OCI-LY1 (cell line): ENCODE data around the gene ITSN1.
"Not testable (repeated sequence)": the region's sequence is repeated elsewhere in the genome, so short reads cannot be mapped to it uniquely, and the experiment has no call there.

Experiments used
- H2AFZ ChIP-seq: fragments of 200-600 bp; sonication (generic), shearing (Covaris generic); 2 replicates; pipeline ENCODE4 v1.6.0; 2014; ENCODE audit warnings: antibody characterized with exemption, mild to moderate bottlenecking, low read length
- H3F3A ChIP-seq: fragments of 200-600 bp; sonication (generic), shearing (Covaris generic); 2 replicates; pipeline ENCODE4 v1.6.0; 2014; ENCODE audit warnings: mild to moderate bottlenecking, antibody characterized with exemption, low read length, moderate library complexity; ENCODE audit not compliant: insufficient read depth
- H3K27ac ChIP-seq: fragments of 200-600 bp; sonication (generic); 2 replicates; pipeline ENCODE4 v1.5.1; 2014; ENCODE audit warnings: low read length, mixed run types, mild to moderate bottlenecking, low read depth; ENCODE audit not compliant: poor library complexity, severe bottlenecking
- H3K27me3 ChIP-seq: fragments of 200-600 bp; sonication (generic); 2 replicates; pipeline ENCODE4 v1.6.0; 2014; ENCODE audit warnings: antibody characterized with exemption, mild to moderate bottlenecking, low read length, moderate library complexity; ENCODE audit not compliant: insufficient read depth
- H3K36me3 ChIP-seq: fragments of 200-600 bp; sonication (generic); 2 replicates; pipeline ENCODE4 v1.6.1; 2014; ENCODE audit warnings: mild to moderate bottlenecking, antibody characterized with exemption, low read length, moderate library complexity, mixed read lengths; ENCODE audit not compliant: insufficient read depth
- H3K4me1 ChIP-seq: fragments of 200-600 bp; sonication (generic); 2 replicates; pipeline ENCODE4 v1.5.1; 2014; ENCODE audit warnings: mild to moderate bottlenecking, low read length, moderate library complexity; ENCODE audit not compliant: insufficient read depth, severe bottlenecking
- H3K4me2 ChIP-seq: fragments of 200-600 bp; sonication (generic), shearing (Covaris generic); 2 replicates; pipeline ENCODE4 v1.6.1; 2014; ENCODE audit warnings: low read length
- H3K4me3 ChIP-seq: fragments of 200-600 bp; sonication (generic); 2 replicates; pipeline ENCODE4 v1.5.1; 2014; ENCODE audit warnings: low read length, low read depth, mild to moderate bottlenecking, mixed read lengths; ENCODE audit not compliant: poor library complexity, severe bottlenecking
- H3K79me2 ChIP-seq: fragments of 200-600 bp; shearing (Covaris generic); 2 replicates; pipeline ENCODE4 v1.6.1; 2016; ENCODE audit warnings: mixed run types, low read length, mixed read lengths; ENCODE audit not compliant: insufficient read depth
- H3K9ac ChIP-seq: fragments of 200-600 bp; sonication (generic), shearing (Covaris generic); 2 replicates; pipeline ENCODE4 v1.6.1; 2014; ENCODE audit warnings: mild to moderate bottlenecking, low read length, mixed read lengths
- H3K9me2 ChIP-seq: fragments of 200-600 bp; sonication (generic), shearing (Covaris generic); 2 replicates; pipeline ENCODE4 v1.6.1; 2014; ENCODE audit warnings: low read depth, mild to moderate bottlenecking, low read length, mixed read lengths
- H3K9me3 ChIP-seq: fragments of 200-600 bp; shearing (Covaris generic); 2 replicates; pipeline ENCODE4 v1.6.1; 2014; ENCODE audit warnings: low read length, mixed read lengths
- H4K20me1 ChIP-seq: fragments of 200-600 bp; sonication (generic), shearing (Covaris generic); 2 replicates; pipeline ENCODE4 v1.6.0; 2016; ENCODE audit warnings: mild to moderate bottlenecking, low read length; ENCODE audit not compliant: insufficient read depth
- EZH2 ChIP-seq: fragments of 200-600 bp; sonication (generic), shearing (Covaris generic); IDR thresholded peaks from 2 replicates; pipeline ENCODE4 v1.8.0; 2017; ENCODE audit warnings: borderline replicate concordance, mixed run types, mild to moderate bottlenecking, antibody characterized with exemption, low read length, moderate library complexity, mixed read lengths
- TF ChIP-seq, protein P1 (sequence below): fragments of 200-600 bp; sonication (generic), shearing (Covaris generic); IDR thresholded peaks from 2 replicates; pipeline ENCODE4 v1.5.1; 2017; ENCODE audit warnings: mild to moderate bottlenecking, antibody characterized with exemption, low read length, moderate library complexity, mixed read lengths

ITSN1 gene

DNA sequence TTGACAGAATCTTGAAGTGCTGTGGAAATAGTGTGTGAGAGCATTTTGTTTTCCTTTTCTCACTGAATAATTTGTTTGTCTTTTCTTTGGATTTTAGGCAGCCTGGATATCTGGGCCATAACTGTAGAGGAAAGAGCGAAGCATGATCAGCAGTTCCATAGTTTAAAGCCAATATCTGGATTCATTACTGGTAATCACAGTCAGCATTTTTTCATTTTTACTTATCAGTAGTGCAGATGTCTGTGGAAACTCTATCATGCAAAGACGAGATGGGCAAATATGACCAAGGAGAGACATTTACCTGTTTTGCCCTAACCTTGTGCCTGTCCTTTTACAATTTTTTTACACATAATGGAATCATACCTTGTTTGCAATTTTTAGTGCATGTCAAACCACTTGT, 78.8 kb downstream of the ITSN1 start:
- Histone ChIP-seq H3K4me3 (no peak overlapping the region), H3K27me3 (no peaks in the 10 kb centered on the region), H3K9ac (no peak overlapping the region), H2AFZ (no peak overlapping the region), H3K4me2 (no peak overlapping the region), H3K36me3 (no peaks in the 10 kb centered on the region), H3K9me2 (no peaks in the 10 kb centered on the region), H4K20me1 (no peaks in the 10 kb centered on the region), H3K79me2 (no peaks in the 10 kb centered on the region), H3K4me1 (no peaks in the 10 kb centered on the region), H3F3A (no peaks in the 10 kb centered on the region), H3K9me3 (no peaks in the 10 kb centered on the region), H3K27ac (no peak overlapping the region)
- TF ChIP-seq, protein P1, sequence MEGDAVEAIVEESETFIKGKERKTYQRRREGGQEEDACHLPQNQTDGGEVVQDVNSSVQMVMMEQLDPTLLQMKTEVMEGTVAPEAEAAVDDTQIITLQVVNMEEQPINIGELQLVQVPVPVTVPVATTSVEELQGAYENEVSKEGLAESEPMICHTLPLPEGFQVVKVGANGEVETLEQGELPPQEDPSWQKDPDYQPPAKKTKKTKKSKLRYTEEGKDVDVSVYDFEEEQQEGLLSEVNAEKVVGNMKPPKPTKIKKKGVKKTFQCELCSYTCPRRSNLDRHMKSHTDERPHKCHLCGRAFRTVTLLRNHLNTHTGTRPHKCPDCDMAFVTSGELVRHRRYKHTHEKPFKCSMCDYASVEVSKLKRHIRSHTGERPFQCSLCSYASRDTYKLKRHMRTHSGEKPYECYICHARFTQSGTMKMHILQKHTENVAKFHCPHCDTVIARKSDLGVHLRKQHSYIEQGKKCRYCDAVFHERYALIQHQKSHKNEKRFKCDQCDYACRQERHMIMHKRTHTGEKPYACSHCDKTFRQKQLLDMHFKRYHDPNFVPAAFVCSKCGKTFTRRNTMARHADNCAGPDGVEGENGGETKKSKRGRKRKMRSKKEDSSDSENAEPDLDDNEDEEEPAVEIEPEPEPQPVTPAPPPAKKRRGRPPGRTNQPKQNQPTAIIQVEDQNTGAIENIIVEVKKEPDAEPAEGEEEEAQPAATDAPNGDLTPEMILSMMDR = no peak
- no peak for TF ChIP-seq EZH2

DNA sequence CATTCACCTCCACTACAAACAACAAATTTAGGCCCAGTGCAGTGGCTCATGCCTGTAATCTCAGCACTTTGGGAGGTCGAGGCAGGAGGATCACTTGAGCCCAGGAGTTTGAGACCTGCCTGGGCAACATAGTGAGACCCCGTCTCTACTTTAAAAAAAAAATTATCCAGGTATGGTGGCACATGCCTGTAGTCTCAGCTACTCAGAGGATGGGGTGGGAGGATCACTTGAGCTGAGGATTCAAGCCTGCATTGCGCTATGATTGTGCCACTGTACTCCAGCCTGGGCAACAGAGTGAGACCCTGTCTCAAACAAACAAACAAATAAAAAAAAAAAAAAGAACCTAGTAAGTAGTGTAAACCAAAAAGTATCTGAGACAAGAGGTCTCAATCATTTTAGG, 86.8 kb downstream of the ITSN1 start:
- not testable (repeated sequence) for H3K9ac ChIP-seq, H4K20me1 ChIP-seq, H3K79me2 ChIP-seq, H3K4me2 ChIP-seq, H3K4me3 ChIP-seq, H3K36me3 ChIP-seq, H3K27ac ChIP-seq, H3K9me3 ChIP-seq, H3K9me2 ChIP-seq, H2AFZ ChIP-seq, H3K27me3 ChIP-seq, H3K4me1 ChIP-seq, H3F3A ChIP-seq

DNA sequence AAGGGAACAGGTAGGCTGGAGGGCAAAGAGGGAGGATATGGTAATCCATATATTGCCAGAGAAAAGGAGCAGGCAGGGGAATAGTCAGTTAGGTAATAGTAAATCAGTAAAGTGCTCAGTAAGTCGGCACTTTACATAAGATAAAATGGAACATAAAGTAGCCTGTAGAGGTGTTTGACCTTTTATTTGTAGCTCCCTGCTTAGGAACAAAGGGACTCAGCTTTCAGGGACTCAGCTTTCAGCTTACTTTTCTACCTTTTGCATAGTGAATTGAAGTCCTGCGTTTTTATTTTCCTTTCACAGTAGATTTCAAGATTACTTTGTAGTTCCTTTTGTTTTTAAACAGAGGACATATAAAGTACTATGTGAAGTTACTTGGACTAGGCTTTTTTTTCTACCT, 87.3 kb downstream of the ITSN1 start:
- Histone ChIP-seq H3K4me3 (no peak overlapping the region), H3K27ac (no peak overlapping the region), H3K79me2 (no peaks in the 10 kb centered on the region), H3K9me3 (no peaks in the 10 kb centered on the region), H3F3A (no peaks in the 10 kb centered on the region), H3K4me2 (no peak overlapping the region), H2AFZ (no peak overlapping the region), H3K36me3 (no peaks in the 10 kb centered on the region), H3K9me2 (no peaks in the 10 kb centered on the region), H4K20me1 (no peaks in the 10 kb centered on the region), H3K9ac (no peak overlapping the region), H3K27me3 (no peaks in the 10 kb centered on the region), H3K4me1 (no peaks in the 10 kb centered on the region)
- TF ChIP-seq, protein P1 = no peak
- TF ChIP-seq EZH2 = no peak

DNA sequence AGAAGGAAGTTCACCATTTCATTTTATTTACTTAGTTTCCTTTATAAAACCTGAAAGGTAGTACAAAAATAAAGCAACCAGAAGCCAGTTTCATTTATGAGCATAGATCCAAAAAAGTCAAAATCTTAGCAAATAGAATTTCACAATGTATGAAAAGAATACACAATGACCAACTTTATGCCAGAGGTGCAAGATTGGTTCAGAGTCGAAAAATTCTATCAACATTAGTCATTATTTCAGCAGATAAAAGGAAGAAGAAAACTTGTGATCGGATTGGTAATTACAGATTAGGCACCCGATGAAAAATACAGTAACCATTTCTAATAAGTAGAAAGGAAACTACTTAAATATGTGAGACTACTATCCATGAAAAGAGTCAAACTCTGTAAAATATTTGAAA, 89.1 kb downstream of the ITSN1 start:
- Histone ChIP-seq H3K4me2 (no peak overlapping the region), H3K36me3 (no peaks in the 10 kb centered on the region), H3F3A (no peaks in the 10 kb centered on the region), H3K9me2 (no peaks in the 10 kb centered on the region), H4K20me1 (no peaks in the 10 kb centered on the region), H3K4me1 (no peaks in the 10 kb centered on the region), H3K9ac (no peak overlapping the region), H3K9me3 (no peaks in the 10 kb centered on the region), H3K4me3 (no peak overlapping the region), H2AFZ (no peak overlapping the region), H3K27ac (no peak overlapping the region), H3K27me3 (no peaks in the 10 kb centered on the region), H3K79me2 (no peaks in the 10 kb centered on the region)
- TF ChIP-seq, protein P1 = no peak
- TF ChIP-seq EZH2 = no peak
